IMR-90 (cell line): ENCODE data around the gene GAS7. TPM values are rescaled to one million over a fixed set of nuclear protein-coding genes. Genes with fewer than 3 reads are reported as not detected.

Experiments used
- ATAC-seq: fragments of 200-7000 bp; cut with Tn5 transposase; 2 replicates; pipeline ENCODE4 v1.9.1; 2020; ENCODE audit warnings: low read depth, mild to moderate bottlenecking, moderate library complexity
- BruUV-seq: library from RNA; stranded (reverse); fragments of 400-500 nt; replicated peaks from 2 replicates; lab custom pipeline; 2021; lab: Mats Ljungman, UMichigan
- CTCF ChIA-PET: fragments of 300-600 bp; formaldehyde crosslinking; extraction: SDS; loops from one replicate; lab custom pipeline; 2021; ENCODE audit warnings: antibody characterized with exemption; lab: Yijun Ruan, JAX
- POLR2A ChIA-PET: fragments of 300-600 bp; sonication (Branson Sonifier 250); formaldehyde crosslinking; loops from one replicate; lab custom pipeline; 2022; ENCODE audit warnings: antibody characterized with exemption; ENCODE audit not compliant: unreplicated experiment; lab: Charles Lee
- DNase-seq: peaks from one replicate; pipeline ENCODE4 v3.0.0; 2013
- H2AFZ ChIP-seq: replicated peaks from 2 replicates; pipeline ENCODE3; 2013; ENCODE audit warnings: low read length, mild to moderate bottlenecking; ENCODE audit not compliant: poor library complexity
- H2AK5ac ChIP-seq: 2 replicates; pipeline ENCODE4 v1.6.1; 2013; ENCODE audit warnings: low read depth, low read length, inconsistent platforms
- H2AK9ac ChIP-seq: replicated peaks from 2 replicates; pipeline ENCODE3; 2013; ENCODE audit warnings: mild to moderate bottlenecking, low read depth, low read length, moderate library complexity; ENCODE audit not compliant: poor library complexity
- H2BK120ac ChIP-seq: 2 replicates; pipeline ENCODE4 v1.6.1; 2013; ENCODE audit warnings: low read depth, low read length, inconsistent platforms
- H2BK15ac ChIP-seq: 3 replicates; pipeline ENCODE4 v1.6.1; 2013; ENCODE audit warnings: low read depth, low read length, inconsistent platforms
- H2BK20ac ChIP-seq: 2 replicates; pipeline ENCODE4 v1.6.1; 2013; ENCODE audit warnings: low read depth, mild to moderate bottlenecking, inconsistent platforms, low read length, moderate library complexity
- H2BK5ac ChIP-seq: 2 replicates; pipeline ENCODE4 v1.6.1; 2013; ENCODE audit warnings: mild to moderate bottlenecking, low read depth, low read length, inconsistent platforms; ENCODE audit not compliant: poor library complexity, severe bottlenecking
- H3K14ac ChIP-seq: replicated peaks from 2 replicates; pipeline ENCODE4 v1.6.1; 2013; ENCODE audit warnings: low read depth, low read length, inconsistent platforms
- H3K18ac ChIP-seq: 2 replicates; pipeline ENCODE4 v1.6.1; 2013; ENCODE audit warnings: low read depth, low read length, control low read depth
- H3K23ac ChIP-seq: 2 replicates; pipeline ENCODE4 v1.6.1; 2013; ENCODE audit warnings: low read depth, low read length, inconsistent platforms
- H3K27ac ChIP-seq: 2 replicates; pipeline ENCODE4 v1.5.1; 2013; ENCODE audit warnings: mild to moderate bottlenecking, control low read depth, low read length; ENCODE audit not compliant: insufficient read depth
- H3K27me3 ChIP-seq: 2 replicates; pipeline ENCODE4 v1.6.1; 2013; ENCODE audit warnings: low read length; ENCODE audit not compliant: control insufficient read depth, insufficient read depth
- H3K36me3 ChIP-seq: 2 replicates; pipeline ENCODE4 v1.6.1; 2013; ENCODE audit warnings: low read length, mixed read lengths; ENCODE audit not compliant: control insufficient read depth, insufficient read depth
- H3K4ac ChIP-seq: 2 replicates; pipeline ENCODE4 v1.6.1; 2013; ENCODE audit warnings: low read depth, low read length, inconsistent platforms
- H3K4me1 ChIP-seq: 2 replicates; pipeline ENCODE4 v1.6.1; 2013; ENCODE audit warnings: low read length, mixed read lengths; ENCODE audit not compliant: control insufficient read depth, insufficient read depth
- H3K4me2 ChIP-seq: 2 replicates; pipeline ENCODE4 v1.6.1; 2013; ENCODE audit warnings: low read depth, mild to moderate bottlenecking, control low read depth, low read length, moderate library complexity
- H3K4me3 ChIP-seq: 2 replicates; pipeline ENCODE4 v1.5.1; 2013; ENCODE audit warnings: low read depth, mild to moderate bottlenecking, control low read depth, low read length, moderate library complexity; ENCODE audit not compliant: insufficient read depth
- H3K56ac ChIP-seq: 2 replicates; pipeline ENCODE4 v1.6.1; 2013; ENCODE audit warnings: low read length, inconsistent platforms; ENCODE audit not compliant: insufficient read depth; ENCODE audit errors: extremely low read depth
- H3K79me1 ChIP-seq, 2 experiments: 2 replicates each; pipeline ENCODE4 v1.6.1; 2013; ENCODE audit warnings: low read length in 2 of 2, inconsistent platforms in 1 of 2, low read depth in 1 of 2
- H3K9ac ChIP-seq: 2 replicates; pipeline ENCODE4 v1.6.1; 2013; ENCODE audit warnings: low read depth, low read length, control low read depth
- H3K9me1 ChIP-seq: 2 replicates; pipeline ENCODE4 v1.6.1; 2013; ENCODE audit warnings: low read length, inconsistent platforms; ENCODE audit not compliant: insufficient read depth
- H3K9me3 ChIP-seq: 2 replicates; pipeline ENCODE4 v1.6.1; 2013; ENCODE audit warnings: low read length; ENCODE audit not compliant: control insufficient read depth, insufficient read depth
- H4K20me1 ChIP-seq: 2 replicates; pipeline ENCODE4 v1.6.1; 2013; ENCODE audit warnings: low read length, inconsistent platforms; ENCODE audit not compliant: insufficient read depth
- H4K5ac ChIP-seq: 2 replicates; pipeline ENCODE4 v1.6.1; 2013; ENCODE audit warnings: mild to moderate bottlenecking, low read depth, low read length, control low read depth
- H4K8ac ChIP-seq, 2 experiments: 2 replicates each; pipeline ENCODE4 v1.6.1; 2013; ENCODE audit warnings: low read depth in 2 of 2, low read length in 2 of 2, control low read depth in 1 of 2, inconsistent platforms in 1 of 2
- H4K91ac ChIP-seq: 2 replicates; pipeline ENCODE4 v1.6.1; 2013; ENCODE audit warnings: low read depth, low read length, inconsistent platforms; ENCODE audit not compliant: insufficient read depth
- BHLHE40 ChIP-seq: fragments of 150-350 bp; IDR thresholded peaks from 2 replicates; pipeline ENCODE4 v1.6.1; 2016; ENCODE audit warnings: mild to moderate bottlenecking, low read depth, low read length
- CEBPB ChIP-seq: IDR thresholded peaks from 2 replicates; pipeline ENCODE4 v1.6.1; 2012; ENCODE audit warnings: low read depth, low read length, improper control_type of control experiment
- CHD1 ChIP-seq: IDR thresholded peaks from 2 replicates; pipeline ENCODE4 v1.6.1; 2012; ENCODE audit warnings: low read depth, low read length, improper control_type of control experiment
- CTCF ChIP-seq: conservative IDR thresholded peaks from 2 replicates; pipeline ENCODE4 v1.5.1; 2012; ENCODE audit warnings: mild to moderate bottlenecking, low read depth, low read length, improper control_type of control experiment
- ELK1 ChIP-seq: fragments of 150-350 bp; IDR thresholded peaks from 2 replicates; pipeline ENCODE4 v1.6.1; 2016; ENCODE audit warnings: low read depth, mild to moderate bottlenecking, low read length, moderate library complexity, borderline replicate concordance
- FOS ChIP-seq: fragments of 150-350 bp; IDR thresholded peaks from 2 replicates; pipeline ENCODE4 v1.6.1; 2016; ENCODE audit warnings: low read depth, low read length
- MAFK ChIP-seq: IDR thresholded peaks from 2 replicates; pipeline ENCODE4 v1.6.1; 2012; ENCODE audit warnings: low read depth, low read length, improper control_type of control experiment
- MAZ ChIP-seq: IDR thresholded peaks from 2 replicates; pipeline ENCODE4 v1.6.1; 2012; ENCODE audit warnings: low read depth, mild to moderate bottlenecking, low read length, improper control_type of control experiment, moderate library complexity, borderline replicate concordance
- POLR2A ChIP-seq: IDR thresholded peaks from 2 replicates; pipeline ENCODE4 v1.6.1; 2012; ENCODE audit warnings: mild to moderate bottlenecking, low read depth, low read length
- RAD21 ChIP-seq: IDR thresholded peaks from 2 replicates; pipeline ENCODE4 v1.6.1; 2012; ENCODE audit warnings: low read length, improper control_type of control experiment
- SMC3 ChIP-seq: fragments of 150-350 bp; IDR thresholded peaks from 2 replicates; pipeline ENCODE4 v1.6.1; 2016; ENCODE audit warnings: low read depth, mild to moderate bottlenecking, antibody characterized with exemption, low read length, moderate library complexity
- WGBS, 2 experiments: methylation state at CpG; one replicate each; pipeline versions ENCODE4 v1.1.5 to v1.1.7; 2013; ENCODE audit warnings: missing lambda C conversion rate in 2 of 2; ENCODE audit not compliant: insufficient read length in 1 of 2; ENCODE audit errors: extremely low coverage in 2 of 2; 5-methylcytosine and 5-hydroxymethylcytosine counted together
- dilution Hi-C: fragments of 300-500 bp; cut with HindIII; formaldehyde crosslinking; loops from one replicate; pipeline ENCODE4 v1.14.3; 2018; ENCODE audit warnings: low sequenced_read_pairs; ENCODE audit not compliant: unreplicated experiment
- in situ Hi-C: fragments of 300-500 bp; cut with MboI; formaldehyde crosslinking; loops from 3 replicates; pipeline ENCODE4 v1.14.3; 2019; ENCODE audit warnings: low sequenced_read_pairs, inconsistent platforms, mixed read lengths
- intact Hi-C: fragments of 100-400 bp; cut with micrococcal nuclease; formaldehyde crosslinking; loops from 2 replicates; pipeline ENCODE4 v1.10.0; 2022
- polyA plus RNA-seq, 3 experiments: library from polyadenylated mRNA; depleted of rRNA; stranded (reverse); fragments of >200 nt; gene quantifications; 2 replicates each; pipeline ENCODE4 v1.2.3, GENCODE V29; 2012; ENCODE audit warnings: low replicate concordance in 1 of 3
- total RNA-seq: library from RNA; depleted of rRNA; stranded (reverse); fragments of >200 nt; gene quantifications from 2 replicates; pipeline ENCODE4 v1.2.3, GENCODE V29; 2012

The GAS7 gene
- total and polyA plus RNA-seq, 2 of the 4 experiments (the other 2 are of a cell fraction) = 4.6 to 5.0 TPM

GRCh38 chr17:10062691-10063385 lies 135.6 kb downstream of the GAS7 start:
- DNase-seq = no peak
- H3K27ac ChIP-seq = no peak overlapping the region
- dilution Hi-C loops = no loop called here
- CTCF ChIA-PET = no interaction called here
- no peak for TF ChIP-seq FOS
- TF ChIP-seq MAZ = no peak
- TF ChIP-seq SMC3 = no peak
- TF ChIP-seq BHLHE40 = no peak
- TF ChIP-seq RAD21 = no peak
- no peak for TF ChIP-seq POLR2A
- no peak for TF ChIP-seq ELK1
- TF ChIP-seq CTCF = no peak
- no peak for TF ChIP-seq CHD1
- TF ChIP-seq CEBPB = no peak
- TF ChIP-seq MAFK = no peak
- no peaks in the 10 kb centered on the region; the same call in 1 of the 2 replicates for H3K4me1 ChIP-seq
- H3K79me1 ChIP-seq = no peaks in the 10 kb centered on the region
- no peak for ATAC-seq
- no peak overlapping the region for H2BK120ac ChIP-seq
- in situ Hi-C loops = no loop called here
- H3K4me3 ChIP-seq = no peak overlapping the region
- no peak overlapping the region for H3K56ac ChIP-seq
- BruUV-seq = no TSS peak
- POLR2A ChIA-PET = no interaction called here
- intact Hi-C loops = no loop called here
- H4K5ac ChIP-seq = no peak overlapping the region
- no peaks in the 10 kb centered on the region for H3K36me3 ChIP-seq
- no peak overlapping the region for H3K14ac ChIP-seq
- H3K4me2 ChIP-seq = no peak overlapping the region
- H3K9me3 ChIP-seq = peaks cover 6% of the 10 kb centered on the region; the same call in 1 of the 2 replicates
- H2AK5ac ChIP-seq = no peak overlapping the region
- H2AFZ ChIP-seq = no peak overlapping the region
- no peaks in the 10 kb centered on the region for H3K27me3 ChIP-seq
- H4K91ac ChIP-seq = no peak overlapping the region
- 100% methylated on average over 1 of the region's 14 CpGs; no CpG with 5 or more reads in 1 of the 2 experiments for WGBS, 2 experiments
- no peak overlapping the region for H4K8ac ChIP-seq
- no peak overlapping the region for H3K9ac ChIP-seq
- no peak overlapping the region for H3K18ac ChIP-seq
- no peak overlapping the region for H2BK5ac ChIP-seq
- no peak overlapping the region for H2BK15ac ChIP-seq
- H2BK20ac ChIP-seq = no peak overlapping the region
- no peak overlapping the region for H3K4ac ChIP-seq
- H4K20me1 ChIP-seq = no peaks in the 10 kb centered on the region; the same call in 1 of the 2 replicates
- H2AK9ac ChIP-seq = peak overlapping the region; percentile 3
- no peak overlapping the region for H3K23ac ChIP-seq
- H3K9me1 ChIP-seq = 0 out of 2 replicates have a peak, but pooled peaks cover 5% of the 10 kb centered on the region
